ENCODE results near the gene ATXN1. TPM values are rescaled to one million over a fixed set of nuclear protein-coding genes. Genes with fewer than 3 reads are reported as not detected.

ATXN1 gene
- total and polyA plus RNA-seq, 2 of the 8 experiments (the other 6 are each of a cell fraction or from before 2014, with no cell fraction given) = 1.6 to 4.0 TPM

GRCh38 chr6:16402581-16402900, 358.7 kb downstream of the ATXN1 start (continued):
- TF ChIP-seq NRF1 (IDR thresholded peaks at IDR 0.05; ENCODE audit: low read depth, low read length) (no peak), YY1 (IDR thresholded peaks at IDR 0.05; ENCODE audit: low read depth, low read length) (no peak), CEBPB (IDR thresholded peaks at IDR 0.05; ENCODE audit: low read depth, low read length) (no peak), SUZ12 (IDR thresholded peaks at IDR 0.05; ENCODE audit: low read length) (no peak), SAP30 (IDR thresholded peaks at IDR 0.05; ENCODE audit: insufficient read depth, insufficient replicate concordance, low read length) (no peak), EZH2 (IDR thresholded peaks at IDR 0.05; ENCODE audit: low read depth, low read length, severe bottlenecking) (no peak)
